NCI-H2227 (cell line): ENCODE results near the gene SCGB1C1.

Source experiments
- DNase-seq: peaks from one replicate; lab custom pipeline; 2025; ENCODE audit not compliant: unreplicated experiment; lab: John Stamatoyannopoulos, UW

SCGB1C1 gene

GRCh38 chr11:204587-205109 lies 11.8 kb downstream of the SCGB1C1 start:
- no peak for DNase-seq

GRCh38 chr11:205221-206001 lies 12.5 kb downstream of the SCGB1C1 start:
- DNase-seq: no peak

- no peak for DNase-seq
Measured at GRCh38 chr11:206002-206384, 13.1 kb downstream of the SCGB1C1 start.

GRCh38 chr11:206526-207207 lies 13.8 kb downstream of the SCGB1C1 start:
- no peak for DNase-seq

DNA sequence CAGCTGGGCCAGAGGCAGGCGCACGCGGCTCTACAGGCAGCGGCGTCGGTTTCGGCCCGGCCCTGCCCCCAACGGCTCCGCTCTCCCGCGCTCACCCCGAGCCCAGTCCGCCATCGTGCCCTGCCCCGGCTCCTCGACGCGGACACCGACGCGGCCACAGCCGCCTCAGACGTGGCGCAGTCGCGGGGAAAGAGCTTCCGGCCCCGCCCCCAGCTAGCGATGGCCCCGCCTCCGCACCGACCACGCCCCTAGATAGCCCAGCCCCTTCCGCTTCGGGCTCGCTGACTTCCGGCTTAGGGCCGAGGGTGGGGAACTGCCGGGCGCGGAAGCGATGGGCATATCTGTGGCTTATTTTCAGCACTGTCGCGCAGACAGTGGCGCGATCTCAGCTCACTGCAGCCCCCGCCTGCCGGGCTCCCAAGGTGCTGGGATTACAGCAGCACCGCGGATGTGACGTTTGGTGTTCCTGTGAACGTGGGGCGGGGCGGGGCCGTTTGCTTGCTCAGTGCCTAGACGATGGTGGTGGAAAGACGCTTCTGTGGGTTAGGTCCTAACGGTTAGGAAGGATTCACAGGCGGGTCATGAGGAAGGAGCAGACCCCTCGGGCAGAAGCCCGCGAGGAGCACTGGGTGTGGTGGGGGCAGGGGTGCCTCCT lies 14.5 kb downstream of the SCGB1C1 start, which contains the start of the genes BET1L and RIC8A:
TSS of gene BET1L (minus strand) at position 192 of the 655 bp plus-strand sequence. CDS start at position 114, 78 bp downstream.
TSS of gene RIC8A (plus strand) at position 501 of the 655 bp plus-strand sequence. CDS start 1,147 bp downstream, outside the sequence.
- DNase-seq: peak; percentile 99

GRCh38 chr11:207863-208180 lies 14.9 kb downstream of the SCGB1C1 start:
- no peak for DNase-seq

- DNase-seq: peak; percentile 90
Measured at GRCh38 chr11:208181-208916, 15.5 kb downstream of the SCGB1C1 start.

GRCh38 chr11:208917-209260 lies 16.0 kb downstream of the SCGB1C1 start:
- DNase-seq: no peak

DNA sequence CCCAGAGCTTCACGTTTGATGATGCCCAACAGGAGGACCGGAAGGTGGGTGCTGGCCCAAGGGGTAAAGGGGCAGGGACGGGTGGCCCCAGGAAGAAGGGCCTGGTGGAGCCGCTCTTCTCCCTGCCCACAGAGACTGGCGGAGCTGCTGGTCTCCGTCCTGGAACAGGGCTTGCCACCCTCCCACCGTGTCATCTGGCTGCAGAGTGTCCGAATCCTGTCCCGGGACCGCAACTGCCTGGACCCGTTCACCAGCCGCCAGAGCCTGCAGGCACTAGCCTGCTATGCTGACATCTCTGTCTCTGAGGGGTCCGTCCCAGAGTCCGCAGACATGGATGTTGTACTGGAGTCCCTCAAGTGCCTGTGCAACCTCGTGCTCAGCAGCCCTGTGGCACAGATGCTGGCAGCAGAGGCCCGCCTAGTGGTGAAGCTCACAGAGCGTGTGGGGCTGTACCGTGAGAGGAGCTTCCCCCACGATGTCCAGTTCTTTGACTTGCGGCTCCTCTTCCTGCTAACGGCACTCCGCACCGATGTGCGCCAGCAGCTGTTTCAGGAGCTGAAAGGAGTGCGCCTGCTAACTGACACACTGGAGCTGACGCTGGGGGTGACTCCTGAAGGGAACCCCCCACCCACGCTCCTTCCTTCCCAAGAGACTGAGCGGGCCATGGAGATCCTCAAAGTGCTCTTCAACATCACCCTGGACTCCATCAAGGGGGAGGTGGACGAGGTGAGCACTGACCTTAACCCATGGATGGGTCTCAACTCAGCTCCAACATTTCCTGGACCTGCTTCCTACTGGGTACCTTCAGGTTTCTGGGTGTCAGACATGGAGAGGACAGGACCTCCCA lies 16.6 kb downstream of the SCGB1C1 start:
- peak; percentile 27 for DNase-seq

DNA sequence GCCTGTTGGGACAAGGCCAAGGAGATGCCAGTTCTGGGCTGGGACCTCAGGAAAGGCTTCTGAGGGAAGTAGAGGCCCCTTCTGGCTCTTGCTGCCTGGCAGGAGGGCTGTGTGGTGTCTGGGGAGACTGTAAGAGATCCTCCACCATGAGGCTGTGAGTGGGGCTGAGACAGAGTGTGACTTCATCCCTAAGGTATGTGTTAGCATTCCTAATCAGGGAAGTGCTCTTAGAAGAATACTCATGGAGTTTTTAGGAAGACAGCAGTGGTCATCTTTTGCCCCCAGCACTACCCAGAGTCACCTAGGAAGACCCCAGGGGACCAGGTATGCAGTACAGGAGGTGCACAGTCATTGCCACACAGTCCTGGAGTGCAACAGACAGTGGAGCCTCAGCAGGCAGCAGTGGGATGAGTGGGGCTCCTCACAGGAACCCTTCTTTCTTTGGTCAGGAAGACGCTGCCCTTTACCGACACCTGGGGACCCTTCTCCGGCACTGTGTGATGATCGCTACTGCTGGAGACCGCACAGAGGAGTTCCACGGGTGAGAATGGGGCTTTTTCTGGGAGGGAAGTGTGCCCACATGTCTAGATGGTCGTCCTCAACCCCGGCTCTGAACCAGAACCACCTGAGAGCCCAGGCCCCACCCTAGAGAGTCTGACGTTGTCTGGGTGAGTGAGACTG lies 17.4 kb downstream of the SCGB1C1 start:
- no peak for DNase-seq

DNA sequence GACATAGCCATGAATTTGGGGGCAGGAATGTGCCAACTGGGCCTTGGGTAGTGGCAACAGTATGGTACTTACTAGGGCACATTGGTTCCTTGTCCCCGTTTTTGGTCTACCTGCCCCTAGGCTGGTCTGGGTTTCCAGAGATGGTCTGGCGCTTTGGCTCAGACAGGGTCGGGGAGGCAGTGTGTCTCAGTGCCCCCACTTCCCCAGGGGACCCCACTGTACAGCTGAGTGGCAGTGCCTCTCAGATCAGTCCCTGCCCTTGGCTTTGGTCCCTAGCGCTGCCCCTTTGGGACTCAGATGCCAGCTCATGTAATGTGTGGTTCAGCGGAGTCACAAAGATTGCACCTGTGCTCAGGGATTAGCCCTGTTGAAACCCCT lies 17.9 kb downstream of the SCGB1C1 start:
- DNase-seq: no peak

DNA sequence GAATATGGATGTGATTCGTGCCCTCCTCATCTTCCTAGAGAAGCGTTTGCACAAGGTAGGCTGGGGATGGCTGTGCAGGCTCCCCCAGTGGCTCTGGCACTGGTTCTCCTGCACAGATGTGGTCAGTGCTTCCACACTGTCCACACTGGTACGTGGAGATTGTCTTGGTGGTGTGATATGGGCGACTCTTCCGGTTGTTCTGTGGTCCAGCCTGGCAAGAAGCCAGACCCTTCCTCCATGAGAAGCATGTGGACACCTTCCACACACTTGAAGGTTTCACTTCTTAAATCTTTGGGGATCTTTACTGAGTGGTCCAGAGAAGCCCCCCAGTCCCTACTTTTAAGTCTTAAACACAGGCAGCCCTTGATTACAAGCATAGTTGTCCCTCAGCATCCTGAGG lies 18.4 kb downstream of the SCGB1C1 start:
- DNase-seq: no peak

- DNase-seq: no peak
Measured at GRCh38 chr11:211741-212140, 18.9 kb downstream of the SCGB1C1 start.

- no peak for DNase-seq
Measured at GRCh38 chr11:212150-213100, 19.5 kb downstream of the SCGB1C1 start.

GRCh38 chr11:213111-213510 lies 20.2 kb downstream of the SCGB1C1 start:
- no peak for DNase-seq

DNA sequence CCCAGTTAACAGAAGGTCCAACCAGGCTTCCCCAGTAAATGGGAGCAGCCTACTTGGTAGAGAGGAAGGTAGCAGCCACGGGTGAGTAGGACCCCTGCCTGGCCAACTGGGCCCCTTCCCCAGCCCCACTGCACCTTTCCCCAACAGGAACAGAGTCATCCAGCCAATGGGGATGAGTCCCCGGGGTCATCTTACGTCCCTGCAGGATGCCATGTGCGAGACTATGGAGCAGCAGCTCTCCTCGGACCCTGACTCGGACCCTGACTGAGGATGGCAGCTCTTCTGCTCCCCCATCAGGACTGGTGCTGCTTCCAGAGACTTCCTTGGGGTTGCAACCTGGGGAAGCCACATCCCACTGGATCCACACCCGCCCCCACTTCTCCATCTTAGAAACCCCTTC lies 21.2 kb downstream of the SCGB1C1 start:
- DNase-seq: no peak

- no peak for DNase-seq
Measured at GRCh38 chr11:215581-216037, 22.7 kb downstream of the SCGB1C1 start.
